Stimulated activated naive CD8-positive, alpha-beta T cell treated with anti-CD3 and anti-CD28 coated beads, Interleukin-15, Interleukin-2, amounts not matched to agents 100 U/mL and 50 U/mL, for 24 hours (primary cell): Measurements from ENCODE around the gene SMG1.

Source experiments
- ATAC-seq: fragments of 150-1000 bp; cut with Tn5 transposase; one replicate; pipeline ENCODE4 v1.10.0; 2021
- DNase-seq: peaks from one replicate; pipeline ENCODE4 v3.0.0; 2021

SMG1 gene

GRCh38 chr16:18852647-18853046 is 73.6 kb downstream of the SMG1 start:
- DNase-seq: no peak
- no peak for ATAC-seq

DNA sequence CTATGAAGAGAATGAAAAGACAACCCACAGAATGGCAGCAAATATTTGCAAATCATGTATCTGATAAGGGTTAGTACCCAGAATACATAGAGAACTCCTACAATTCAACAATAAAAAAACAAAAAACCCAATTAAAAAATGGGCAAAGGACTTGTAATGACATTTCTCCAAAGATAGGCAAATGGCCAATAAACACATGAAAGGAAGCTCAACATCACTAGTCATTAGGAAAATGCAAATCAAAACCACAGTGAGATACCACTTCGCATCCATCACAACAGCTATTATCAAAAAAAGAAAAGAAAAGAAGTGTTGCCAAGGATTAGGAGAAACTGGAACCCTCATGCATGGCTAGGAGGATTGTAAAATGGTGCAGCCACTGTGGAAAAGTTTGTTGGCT is 79.8 kb downstream of the SMG1 start:
- ATAC-seq (no peak), DNase-seq (no peak)

- DNase-seq: no peak
- no peak for ATAC-seq
Observed at GRCh38 chr16:18842565-18842964, 83.6 kb downstream of the SMG1 start.

DNA sequence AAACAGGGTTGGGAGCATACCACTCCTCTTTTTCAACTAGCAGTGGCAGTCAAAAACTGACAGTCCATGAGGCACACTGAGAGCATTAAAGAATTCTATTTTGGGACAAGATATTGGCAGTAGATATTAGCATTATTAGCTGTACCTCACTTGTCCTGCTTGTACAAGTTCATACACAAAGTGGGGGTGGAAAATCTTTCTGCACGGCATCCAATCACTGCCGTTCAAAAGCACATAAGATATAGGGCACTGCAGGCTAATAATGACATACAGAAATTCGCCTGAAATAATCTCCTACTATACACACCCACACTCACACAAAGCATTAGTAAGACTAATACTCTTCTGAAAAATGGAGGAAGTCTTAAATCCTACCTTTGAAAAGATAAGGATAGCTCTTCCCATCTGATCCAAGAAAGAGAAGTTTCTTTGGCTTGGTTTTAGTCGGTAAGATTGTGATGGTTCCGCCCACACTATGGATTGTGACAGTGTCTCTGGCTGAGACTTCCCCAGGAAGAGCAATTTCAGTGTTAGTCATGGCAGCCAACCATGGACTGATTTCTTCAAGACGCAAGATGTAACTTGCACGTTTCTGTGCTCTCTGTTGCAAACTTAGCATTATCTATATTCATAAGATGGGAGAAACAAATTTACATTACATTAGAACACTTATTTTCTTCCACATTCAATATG is 84.2 kb downstream of the SMG1 start:
- DNase-seq (no peak), ATAC-seq (no peak)

DNA sequence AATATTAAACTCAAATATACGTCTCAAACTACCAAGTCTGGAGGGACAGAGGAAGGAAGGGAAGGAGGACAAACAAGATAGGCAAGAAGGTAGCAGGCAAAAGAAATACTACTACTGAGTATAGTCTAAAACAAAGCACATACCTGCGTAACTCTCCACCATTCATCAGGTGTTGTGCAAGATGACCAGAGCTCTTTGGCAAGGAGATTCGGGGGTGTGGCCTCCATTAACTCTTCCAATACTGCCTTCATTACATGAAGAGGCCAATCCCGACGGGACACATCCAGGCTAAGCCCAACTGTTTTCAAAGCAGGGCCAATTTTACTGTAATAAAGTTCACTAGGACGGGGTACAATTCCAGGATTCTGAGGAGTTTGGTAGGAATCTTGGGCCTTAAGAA is 86.7 kb downstream of the SMG1 start:
- no peak for DNase-seq
- ATAC-seq: no peak

GRCh38 chr16:18836702-18837101 is 89.5 kb downstream of the SMG1 start:
- ATAC-seq (peak; percentile 91), DNase-seq (no peak)

- no peak for ATAC-seq
Observed at GRCh38 chr16:18834864-18835263, 91.3 kb downstream of the SMG1 start.

DNA sequence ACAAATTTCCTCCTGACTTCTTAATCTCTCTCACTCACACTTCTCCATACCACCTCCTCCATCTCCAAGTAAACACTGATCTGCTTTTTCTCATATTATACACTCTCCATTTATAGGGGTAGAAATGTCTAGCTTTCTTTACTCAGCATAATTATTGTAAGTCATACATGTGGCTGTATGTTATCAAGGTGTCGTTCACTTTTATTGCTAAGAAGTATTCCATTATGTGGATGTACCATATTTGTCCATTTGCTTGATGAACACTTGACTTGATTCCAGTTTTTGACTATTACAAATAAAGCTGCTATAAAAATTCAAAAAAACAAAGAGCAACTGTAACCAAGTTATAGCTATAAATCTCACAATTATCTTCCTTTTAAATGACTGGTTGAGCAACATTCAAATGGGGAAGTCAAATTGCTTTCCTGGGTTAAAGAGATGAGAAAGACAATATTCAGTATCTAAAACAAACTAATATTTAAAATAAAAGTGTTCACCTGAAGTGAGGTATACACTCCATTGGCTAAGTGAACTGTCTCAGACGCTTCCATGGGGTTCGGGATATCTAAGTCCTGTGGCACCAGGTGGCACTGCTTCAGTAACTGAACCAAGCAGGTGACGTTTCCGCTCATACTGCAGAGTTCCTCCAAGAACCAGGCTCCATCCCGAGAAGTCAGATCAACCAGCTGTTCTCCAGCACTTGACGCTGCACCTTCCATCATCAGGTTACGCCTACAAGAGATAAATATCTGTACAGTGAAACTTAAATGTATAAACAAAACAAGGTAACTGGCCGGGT is 92.3 kb downstream of the SMG1 start:
- no peak for ATAC-seq

More at GRCh38 chr16:18834864-18835263, 91.3 kb downstream of the SMG1 start:
- no peak for DNase-seq

GRCh38 chr16:18832613-18833012 is 93.6 kb downstream of the SMG1 start:
- ATAC-seq (no peak), DNase-seq (no peak)

More for the DNA sequence above, 92.3 kb downstream of the SMG1 start:
- DNase-seq: no peak

DNA sequence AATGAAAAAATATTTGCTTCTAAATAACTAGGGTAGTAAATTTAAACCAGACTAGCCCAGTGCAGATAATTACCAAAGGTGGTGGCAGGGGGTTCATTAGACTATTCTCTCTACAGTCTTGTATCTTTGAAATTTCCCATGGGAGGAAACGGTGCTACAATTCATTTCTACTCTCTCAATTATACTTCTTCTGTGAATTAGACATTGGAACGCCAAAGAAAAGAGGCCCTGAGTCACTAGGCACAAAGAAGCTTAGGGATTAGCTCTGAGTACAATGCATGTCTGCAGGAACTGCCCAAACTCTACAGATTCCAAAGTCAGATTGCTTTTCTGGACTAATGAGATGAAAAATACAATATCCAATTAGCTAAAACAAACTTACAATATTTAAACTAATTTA is 94.2 kb downstream of the SMG1 start:
- no peak for ATAC-seq
- no peak for DNase-seq

DNA sequence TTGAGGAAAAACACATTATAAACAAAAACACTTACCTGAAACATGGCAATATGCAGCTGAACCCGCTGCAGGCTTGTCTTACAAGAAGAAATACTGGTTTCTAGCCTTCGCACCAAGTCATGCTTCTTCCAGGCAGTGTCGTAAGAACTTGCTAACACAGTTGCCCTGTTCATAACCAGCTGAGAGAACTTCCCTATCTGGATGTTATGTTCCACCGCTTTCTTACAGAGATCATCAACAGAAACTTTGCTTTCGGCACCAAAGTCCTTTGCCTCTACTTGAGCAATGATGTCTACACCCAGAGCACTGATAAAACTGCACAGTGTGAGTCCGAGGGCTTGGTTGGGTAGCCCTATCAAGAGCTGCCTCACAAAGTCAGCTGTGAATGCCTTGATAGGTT is 97.0 kb downstream of the SMG1 start:
- ATAC-seq (no peak), DNase-seq (no peak)

DNA sequence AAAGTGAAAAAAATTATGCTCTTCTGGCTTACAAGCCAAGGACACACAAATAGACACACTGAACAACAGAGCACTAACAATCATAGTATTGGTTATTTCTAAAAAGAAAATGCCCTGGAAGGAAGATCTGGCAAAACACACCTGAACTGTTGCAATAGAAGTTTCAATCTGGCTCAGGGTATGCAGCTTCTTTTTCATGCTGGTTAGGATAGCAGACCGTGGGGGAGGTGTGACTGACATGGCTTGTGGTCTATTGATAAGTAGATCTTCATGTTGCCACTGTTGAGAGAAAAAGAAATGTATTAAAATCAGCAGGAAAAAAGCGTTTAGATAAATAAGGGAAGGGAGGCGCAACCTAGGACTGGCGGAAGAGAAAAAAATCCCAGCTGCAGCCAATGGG is 98.3 kb downstream of the SMG1 start:
- ATAC-seq: no peak
- DNase-seq: no peak

DNA sequence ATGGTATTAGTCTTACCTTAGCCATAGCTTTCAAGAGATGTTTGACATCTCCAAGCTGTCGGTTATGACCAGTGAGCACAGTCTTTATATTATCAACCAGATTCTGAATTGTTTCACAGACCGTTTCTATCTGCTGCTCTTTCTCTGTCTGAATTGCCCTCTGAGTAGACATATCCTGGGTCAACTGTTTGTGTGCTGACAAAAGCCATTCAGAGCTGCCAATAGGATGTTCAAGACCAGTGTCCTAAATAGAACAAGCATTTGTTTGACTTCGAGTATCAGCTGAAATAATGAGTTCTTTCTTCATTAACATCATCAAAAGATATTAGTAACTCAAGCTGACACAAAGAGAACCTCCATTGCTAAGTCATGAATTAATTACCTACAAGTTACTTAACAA is 109.9 kb downstream of the SMG1 start:
- DNase-seq: no peak
- no peak for ATAC-seq

GRCh38 chr16:18811925-18812324 is 114.3 kb downstream of the SMG1 start:
- DNase-seq (no peak), ATAC-seq (no peak)

DNA sequence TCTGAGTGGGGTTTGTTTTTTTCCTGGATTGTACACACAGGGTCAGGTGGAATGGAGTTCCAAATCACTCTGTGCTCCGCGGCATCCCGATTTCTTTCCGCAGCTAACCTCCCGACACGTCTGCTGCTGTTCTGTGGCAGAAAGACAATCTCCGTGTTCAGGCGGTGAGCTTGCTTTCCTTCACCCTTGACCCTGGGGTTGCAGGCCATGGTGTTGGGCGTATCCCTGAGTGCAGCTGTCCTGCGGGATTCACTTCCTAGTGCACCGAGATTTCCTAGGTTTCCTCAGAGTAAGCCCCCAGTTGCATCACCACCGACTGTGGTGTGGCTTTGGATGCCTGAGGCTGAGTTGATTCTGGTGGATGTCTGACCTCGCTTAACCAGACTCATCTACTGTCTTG is 117.0 kb downstream of the SMG1 start:
- ATAC-seq (no peak), DNase-seq (no peak)

- ATAC-seq (no peak), DNase-seq (no peak)
Observed at GRCh38 chr16:18805257-18805773, 120.9 kb downstream of the SMG1 start.

- ATAC-seq (no peak), DNase-seq (no peak)
Observed at GRCh38 chr16:18804540-18804939, 121.7 kb downstream of the SMG1 start.

DNA sequence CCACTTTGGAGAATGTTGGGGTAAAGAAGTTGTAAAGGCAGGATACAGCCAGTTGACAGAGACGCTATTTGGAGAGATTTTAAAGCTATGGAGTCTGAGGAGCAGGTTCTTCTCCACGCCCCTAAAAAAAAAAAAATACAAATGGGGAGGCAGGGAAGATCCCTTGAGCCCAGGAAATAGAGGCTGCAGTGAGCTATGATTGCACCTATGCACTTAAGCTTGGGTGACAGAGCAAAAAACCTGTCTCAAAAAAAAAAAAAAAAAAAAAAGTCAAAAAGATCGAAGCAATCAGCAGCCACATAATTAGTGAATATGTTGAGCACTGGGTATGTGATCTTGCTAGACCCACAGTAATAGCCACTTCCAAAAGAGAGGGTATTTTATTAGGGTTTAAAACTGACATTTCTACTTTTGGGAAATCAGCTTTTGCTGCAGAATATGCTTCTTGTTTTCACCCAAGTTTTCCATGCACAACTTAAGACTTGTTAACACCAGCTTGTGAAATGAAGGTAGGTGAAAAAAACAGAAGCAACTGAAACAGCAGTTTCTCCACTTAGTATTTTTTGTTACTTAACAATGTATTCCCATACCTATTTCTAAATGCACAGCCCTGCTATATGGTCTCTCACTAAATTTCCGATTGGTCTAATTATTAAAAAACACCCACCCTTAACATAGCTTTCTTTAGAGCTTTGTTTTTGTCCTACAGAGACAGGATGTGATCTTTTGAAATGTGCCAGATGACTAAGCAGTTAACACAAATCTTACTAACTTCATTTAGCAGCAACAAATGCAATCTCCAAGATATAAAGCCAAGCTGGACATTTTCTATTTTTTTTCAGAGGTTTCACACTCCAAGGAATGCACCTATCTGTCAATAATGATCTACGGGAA is 122.4 kb downstream of the SMG1 start:
- ATAC-seq: no peak

GRCh38 chr16:18802767-18803343 is 123.4 kb downstream of the SMG1 start:
- DNase-seq (no peak), ATAC-seq (no peak)

More for the DNA sequence above, 122.4 kb downstream of the SMG1 start:
- no peak for DNase-seq

DNA sequence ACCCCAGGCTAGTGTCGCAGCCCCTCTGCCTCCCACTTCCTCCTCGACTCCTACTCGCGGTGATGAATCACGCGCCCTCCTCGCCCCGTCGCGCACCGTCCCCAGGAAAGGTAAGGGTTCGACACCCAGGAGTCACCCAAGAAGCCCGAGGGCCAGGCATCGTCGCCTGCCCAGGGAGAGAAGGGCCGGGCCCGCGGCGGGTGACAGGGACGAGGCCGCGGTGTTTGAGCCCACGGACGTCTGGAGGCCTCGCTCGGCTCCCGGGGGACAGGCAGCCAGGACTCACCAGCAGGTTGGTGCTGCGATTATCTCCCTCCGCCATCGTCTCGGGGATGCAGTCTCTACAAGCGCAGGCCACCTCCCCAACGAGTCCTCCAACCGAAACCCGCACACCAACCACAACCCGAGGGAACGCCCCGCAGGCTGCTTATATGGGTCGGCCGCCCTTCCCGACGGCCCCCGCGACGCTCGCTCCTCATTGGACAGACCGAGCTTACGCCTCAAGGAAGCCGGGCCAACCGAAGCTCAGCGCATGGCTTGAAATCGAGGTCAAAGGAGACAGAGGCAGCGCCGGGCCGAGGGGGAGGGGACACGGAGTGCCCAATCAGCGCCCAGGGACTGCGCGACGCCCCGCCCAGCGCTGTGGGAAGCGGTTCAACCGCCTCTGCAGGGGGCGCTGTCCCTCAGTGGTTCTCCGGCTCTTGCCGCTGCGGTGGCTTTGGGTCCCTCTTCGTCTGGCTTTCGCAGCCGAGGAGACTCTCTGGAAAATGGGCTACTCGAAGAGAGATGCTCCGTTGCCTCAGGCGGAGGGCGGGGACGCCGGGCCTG is 124.8 kb downstream of the SMG1 start, which contains the start of gene ARL6IP1:
Gene ARL6IP1, minus strand, starts transcription at position 405 of the 828 bp plus-strand sequence. Its CDS starts 83 bp downstream, at position 322.
- DNase-seq (peak; percentile 98), ATAC-seq (peak; percentile 98)

- no peak for DNase-seq
- ATAC-seq: no peak
Observed at GRCh38 chr16:18800775-18801144, 125.4 kb downstream of the SMG1 start.
